Neural progenitor cell (in vitro differentiated cells): ENCODE measurements around the gene RAB5IF.
"Not testable (repeated sequence)": the region's sequence is repeated elsewhere in the genome, so short reads cannot be mapped to it uniquely, and the experiment has no call there.

Experiments used
- EZH2 ChIP-seq: fragments of 200-600 bp; sonication (generic); IDR thresholded peaks from 2 replicates; pipeline ENCODE4 v1.6.1; 2017; ENCODE audit warnings: antibody characterized with exemption, mild to moderate bottlenecking, moderate library complexity
- TF ChIP-seq, protein P1 (sequence below): fragments of 200-600 bp; sonication (generic); IDR thresholded peaks from 2 replicates; pipeline ENCODE4 v1.5.1; 2017; ENCODE audit warnings: antibody characterized with exemption, mild to moderate bottlenecking

DNA sequence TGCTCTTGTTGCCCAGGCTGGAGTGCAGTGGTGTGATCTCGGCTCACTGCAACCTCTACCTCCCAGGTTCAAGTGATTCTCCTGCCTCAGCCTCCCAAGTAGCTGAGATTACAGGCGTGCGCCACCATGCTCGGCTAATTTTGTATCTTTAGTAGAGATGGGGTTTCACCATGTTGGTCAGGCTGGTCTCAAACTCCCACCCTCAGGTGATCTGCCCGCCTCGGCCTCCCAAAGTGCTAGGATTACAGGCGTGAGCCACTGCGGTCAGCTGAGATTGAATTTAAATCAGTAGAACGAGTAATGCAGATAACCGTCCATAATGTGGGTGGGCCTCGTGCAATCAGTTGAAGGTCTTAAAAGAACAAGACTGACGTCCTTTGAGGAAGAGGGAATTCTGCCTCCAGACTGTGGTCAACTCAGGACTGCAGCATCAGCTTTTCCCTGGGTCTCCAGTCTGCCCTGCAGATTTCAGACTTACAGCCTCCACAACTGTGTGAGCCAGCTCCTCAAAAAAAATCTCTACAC, 33.4 kb downstream of the RAB5IF start:
- TF ChIP-seq, protein P1, sequence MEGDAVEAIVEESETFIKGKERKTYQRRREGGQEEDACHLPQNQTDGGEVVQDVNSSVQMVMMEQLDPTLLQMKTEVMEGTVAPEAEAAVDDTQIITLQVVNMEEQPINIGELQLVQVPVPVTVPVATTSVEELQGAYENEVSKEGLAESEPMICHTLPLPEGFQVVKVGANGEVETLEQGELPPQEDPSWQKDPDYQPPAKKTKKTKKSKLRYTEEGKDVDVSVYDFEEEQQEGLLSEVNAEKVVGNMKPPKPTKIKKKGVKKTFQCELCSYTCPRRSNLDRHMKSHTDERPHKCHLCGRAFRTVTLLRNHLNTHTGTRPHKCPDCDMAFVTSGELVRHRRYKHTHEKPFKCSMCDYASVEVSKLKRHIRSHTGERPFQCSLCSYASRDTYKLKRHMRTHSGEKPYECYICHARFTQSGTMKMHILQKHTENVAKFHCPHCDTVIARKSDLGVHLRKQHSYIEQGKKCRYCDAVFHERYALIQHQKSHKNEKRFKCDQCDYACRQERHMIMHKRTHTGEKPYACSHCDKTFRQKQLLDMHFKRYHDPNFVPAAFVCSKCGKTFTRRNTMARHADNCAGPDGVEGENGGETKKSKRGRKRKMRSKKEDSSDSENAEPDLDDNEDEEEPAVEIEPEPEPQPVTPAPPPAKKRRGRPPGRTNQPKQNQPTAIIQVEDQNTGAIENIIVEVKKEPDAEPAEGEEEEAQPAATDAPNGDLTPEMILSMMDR, result not testable (repeated sequence)
- not testable (repeated sequence) for TF ChIP-seq EZH2
